PFSK-1 (cell line): ENCODE results near the gene KCNIP3.

Experiments used
- POLR2AphosphoS5 ChIP-seq: IDR thresholded peaks from 2 replicates; pipeline ENCODE4 v1.6.1; 2012; ENCODE audit warnings: low read depth, mild to moderate bottlenecking, control low read depth, low read length, moderate library complexity
- REST ChIP-seq, 2 experiments: IDR thresholded peaks; 2 replicates each; pipeline versions ENCODE4 v1.6.1 to v1.8.0; 2011 to 2012; ENCODE audit warnings: low read depth in 2 of 2, low read length in 2 of 2, control low read depth in 1 of 2, inconsistent platforms in 1 of 2, mild to moderate bottlenecking in 1 of 2, moderate library complexity in 1 of 2; ENCODE audit not compliant: insufficient read depth in 1 of 2

- TF ChIP-seq REST (IDR thresholded peaks at IDR 0.05; ENCODE audit: insufficient read depth in 1 of 2, low read depth in 2 of 2, low read length in 2 of 2) (no peak), POLR2AphosphoS5 (no peak)
Observed at GRCh38 chr2:95287806-95288205, 9.3 kb upstream of the KCNIP3 start.
